ENCODE measurements around the gene RCC2. TPM values are rescaled to one million over a fixed set of nuclear protein-coding genes. Genes with fewer than 3 reads are reported as not detected.
A peak's percentile ranks its signal among the peaks of the same experiment; 100 is the strongest.

The RCC2 gene
- total RNA-seq, 2 donors from 2014 or later: 240 to 325 TPM

- Mint-ChIP-seq H3K36me3 (ENCODE audit: low read depth) (peaks cover 76% of the 10 kb centered on the region), H3K4me1 (peaks cover 50% of the 10 kb centered on the region)
- peaks cover 74% of the 10 kb centered on the region for H3K36me3 ChIP-seq (ENCODE audit: control insufficient read depth, insufficient read depth, low read length)
Observed at GRCh38 chr1:17433261-17433660, 6.2 kb downstream of the RCC2 start.

GRCh38 chr1:17432412-17432811 lies 7.1 kb downstream of the RCC2 start:
- H3K9me3 Mint-ChIP-seq: no peaks in the 10 kb centered on the region
- no peak overlapping the region for H3K27ac ChIP-seq (ENCODE audit: low read depth, low read length)
- no peaks in the 10 kb centered on the region for H3K27me3 ChIP-seq (ENCODE audit: control insufficient read depth, insufficient read depth, low read length, poor library complexity, severe bottlenecking)
- peaks cover 50% of the 10 kb centered on the region for H3K4me1 Mint-ChIP-seq
- H3K36me3 Mint-ChIP-seq (ENCODE audit: low read depth): peaks cover 81% of the 10 kb centered on the region
- H3K4me3 ChIP-seq (ENCODE audit: low read length): no peak overlapping the region
- H3K9me3 ChIP-seq (ENCODE audit: control insufficient read depth, low read length): no peaks in the 10 kb centered on the region
- H3K4me3 Mint-ChIP-seq: no peak overlapping the region
- H3K9ac ChIP-seq (ENCODE audit: extremely low read depth, low read length, poor library complexity, severe bottlenecking): no peak overlapping the region
- DNase-seq: no peak
- no peak for TF ChIP-seq CTCF (conservative IDR thresholded peaks at IDR 0.05)
- no peak overlapping the region for H3K27ac Mint-ChIP-seq
- no peaks in the 10 kb centered on the region for H3K27me3 Mint-ChIP-seq (ENCODE audit: insufficient read depth)
- H3K4me1 ChIP-seq (ENCODE audit: control insufficient read depth, insufficient read depth, low read length): peaks cover 22% of the 10 kb centered on the region
- H3K36me3 ChIP-seq (ENCODE audit: control insufficient read depth, insufficient read depth, low read length): peaks cover 83% of the 10 kb centered on the region
- WGBS, 2 experiments (ENCODE audit: insufficient coverage in 1 of 2, insufficient read length in 1 of 2): 95 to 100% methylated on average over 2 to 3 of the region's 3 CpGs

More at GRCh38 chr1:17433261-17433660, 6.2 kb downstream of the RCC2 start:
- Histone ChIP-seq H3K4me1 (ENCODE audit: control insufficient read depth, insufficient read depth, low read length) (peaks cover 22% of the 10 kb centered on the region), H3K27ac (ENCODE audit: low read depth, low read length) (no peak overlapping the region), H3K9ac (ENCODE audit: extremely low read depth, low read length, poor library complexity, severe bottlenecking) (no peak overlapping the region), H3K4me3 (ENCODE audit: low read length) (no peak overlapping the region), H3K9me3 (ENCODE audit: control insufficient read depth, low read length) (no peaks in the 10 kb centered on the region), H3K27me3 (ENCODE audit: control insufficient read depth, insufficient read depth, low read length, poor library complexity, severe bottlenecking) (no peaks in the 10 kb centered on the region)
- no peak for TF ChIP-seq CTCF (conservative IDR thresholded peaks at IDR 0.05)
- 92 to 93% methylated on average over 3 to 13 of the region's 13 CpGs for WGBS, 2 experiments (ENCODE audit: insufficient coverage in 1 of 2, insufficient read length in 1 of 2)
- no peak overlapping the region for H3K4me3 Mint-ChIP-seq
- no peaks in the 10 kb centered on the region for H3K9me3 Mint-ChIP-seq
- H3K27me3 Mint-ChIP-seq (ENCODE audit: insufficient read depth): no peaks in the 10 kb centered on the region
- peak overlapping the region; percentile 48 for H3K27ac Mint-ChIP-seq
- DNase-seq: no peak

- whole genome bisulfite sequencing, 2 experiments (ENCODE audit: insufficient coverage in 1 of 2, insufficient read length in 1 of 2): 95 to 97% methylated on average over 4 to 9 of the region's 9 CpGs
- H3K36me3 ChIP-seq (ENCODE audit: control insufficient read depth, insufficient read depth, low read length): peaks cover 87% of the 10 kb centered on the region
Observed at GRCh38 chr1:17429183-17429582, 10.3 kb downstream of the RCC2 start.

More at GRCh38 chr1:17429183-17429582, 10.3 kb downstream of the RCC2 start:
- Histone ChIP-seq H3K27ac (ENCODE audit: low read depth, low read length) (no peak overlapping the region), H3K9ac (ENCODE audit: extremely low read depth, low read length, poor library complexity, severe bottlenecking) (no peak overlapping the region), H3K4me1 (ENCODE audit: control insufficient read depth, insufficient read depth, low read length) (peaks cover 2% of the 10 kb centered on the region), H3K27me3 (ENCODE audit: control insufficient read depth, insufficient read depth, low read length, poor library complexity, severe bottlenecking) (no peaks in the 10 kb centered on the region), H3K9me3 (ENCODE audit: control insufficient read depth, low read length) (no peaks in the 10 kb centered on the region), H3K4me3 (ENCODE audit: low read length) (no peak overlapping the region)
- TF ChIP-seq CTCF (conservative IDR thresholded peaks at IDR 0.05): no peak
- Mint-ChIP-seq H3K9me3 (no peaks in the 10 kb centered on the region), H3K27me3 (ENCODE audit: insufficient read depth) (no peaks in the 10 kb centered on the region), H3K36me3 (ENCODE audit: low read depth) (peaks cover 86% of the 10 kb centered on the region), H3K27ac (peak overlapping the region; percentile 60), H3K4me1 (peaks cover 25% of the 10 kb centered on the region), H3K4me3 (no peak overlapping the region)
- no peak for DNase-seq
